HEK293T (cell line): Measurements from ENCODE around the gene AP4S1.

Source experiments
- CTCF ChIA-PET: fragments of 350-600 bp; formaldehyde crosslinking; extraction: SDS; loops from one replicate; lab custom pipeline; 2021; ENCODE audit warnings: antibody characterized with exemption, inconsistent platforms; lab: Yijun Ruan, JAX
- POLR2A ChIA-PET: fragments of 350-600 bp; formaldehyde crosslinking; extraction: SDS; loops from one replicate; lab custom pipeline; 2020; ENCODE audit warnings: antibody characterized with exemption, inconsistent platforms; lab: Yijun Ruan, JAX
- DNase-seq: peaks from one replicate; pipeline ENCODE4 v3.0.0; 2012; ENCODE audit warnings: mixed read lengths; ENCODE audit errors: extremely low spot score
- ARNT ChIP-seq: fragments of 450-650 bp; IDR thresholded peaks from 2 replicates; pipeline ENCODE4 v1.6.1; 2017; ENCODE audit warnings: mild to moderate bottlenecking
- BHLHE40 ChIP-seq: fragments of 450-650 bp; IDR thresholded peaks from 2 replicates; pipeline ENCODE4 v1.6.1; 2016; ENCODE audit warnings: mild to moderate bottlenecking, moderate library complexity, borderline replicate concordance
- CTBP1 ChIP-seq: fragments of 450-650 bp; IDR thresholded peaks from 2 replicates; pipeline ENCODE4 v1.6.1; 2016; ENCODE audit warnings: borderline replicate concordance
- ELF4 ChIP-seq: fragments of 450-650 bp; IDR thresholded peaks from 2 replicates; pipeline ENCODE4 v1.6.1; 2017; ENCODE audit warnings: antibody characterized with exemption
- FOXA1 ChIP-seq: fragments of 450-650 bp; IDR thresholded peaks from 2 replicates; pipeline ENCODE4 v1.6.1; 2016; ENCODE audit warnings: mild to moderate bottlenecking
- FOXK2 ChIP-seq: fragments of 450-650 bp; IDR thresholded peaks from 2 replicates; pipeline ENCODE4 v1.6.1; 2016; ENCODE audit warnings: mild to moderate bottlenecking
- FOXM1 ChIP-seq: fragments of 450-650 bp; IDR thresholded peaks from 2 replicates; pipeline ENCODE4 v1.6.1; 2017; ENCODE audit warnings: mild to moderate bottlenecking, borderline replicate concordance
- HDGF ChIP-seq: fragments of 450-650 bp; IDR thresholded peaks from 2 replicates; pipeline ENCODE4 v1.6.1; 2017; ENCODE audit warnings: antibody characterized with exemption, borderline replicate concordance
- L3MBTL2 ChIP-seq: fragments of 450-650 bp; conservative IDR thresholded peaks from 2 replicates; pipeline ENCODE4 v1.6.1; 2016; ENCODE audit warnings: mild to moderate bottlenecking
- LEF1 ChIP-seq: fragments of 450-650 bp; IDR thresholded peaks from 2 replicates; pipeline ENCODE4 v1.6.1; 2017; ENCODE audit warnings: mild to moderate bottlenecking, borderline replicate concordance
- NFRKB ChIP-seq: fragments of 450-650 bp; IDR thresholded peaks from 2 replicates; pipeline ENCODE4 v1.6.1; 2016; ENCODE audit warnings: mild to moderate bottlenecking, moderate library complexity
- SP1 ChIP-seq: fragments of 450-650 bp; IDR thresholded peaks from 2 replicates; pipeline ENCODE4 v1.6.1; 2017
- SUZ12 ChIP-seq: fragments of 450-650 bp; IDR thresholded peaks from 2 replicates; pipeline ENCODE4 v1.6.1; 2016; ENCODE audit warnings: mild to moderate bottlenecking
- TARDBP ChIP-seq: fragments of 450-650 bp; IDR thresholded peaks from 2 replicates; pipeline ENCODE4 v1.6.1; 2016
- ZNF384 ChIP-seq: fragments of 450-650 bp; IDR thresholded peaks from 2 replicates; pipeline ENCODE4 v1.6.1; 2016
- TF ChIP-seq, protein P1 (sequence below): fragments of 450-650 bp; IDR thresholded peaks from 2 replicates; pipeline ENCODE4 v1.6.1; 2016

AP4S1 gene

DNA sequence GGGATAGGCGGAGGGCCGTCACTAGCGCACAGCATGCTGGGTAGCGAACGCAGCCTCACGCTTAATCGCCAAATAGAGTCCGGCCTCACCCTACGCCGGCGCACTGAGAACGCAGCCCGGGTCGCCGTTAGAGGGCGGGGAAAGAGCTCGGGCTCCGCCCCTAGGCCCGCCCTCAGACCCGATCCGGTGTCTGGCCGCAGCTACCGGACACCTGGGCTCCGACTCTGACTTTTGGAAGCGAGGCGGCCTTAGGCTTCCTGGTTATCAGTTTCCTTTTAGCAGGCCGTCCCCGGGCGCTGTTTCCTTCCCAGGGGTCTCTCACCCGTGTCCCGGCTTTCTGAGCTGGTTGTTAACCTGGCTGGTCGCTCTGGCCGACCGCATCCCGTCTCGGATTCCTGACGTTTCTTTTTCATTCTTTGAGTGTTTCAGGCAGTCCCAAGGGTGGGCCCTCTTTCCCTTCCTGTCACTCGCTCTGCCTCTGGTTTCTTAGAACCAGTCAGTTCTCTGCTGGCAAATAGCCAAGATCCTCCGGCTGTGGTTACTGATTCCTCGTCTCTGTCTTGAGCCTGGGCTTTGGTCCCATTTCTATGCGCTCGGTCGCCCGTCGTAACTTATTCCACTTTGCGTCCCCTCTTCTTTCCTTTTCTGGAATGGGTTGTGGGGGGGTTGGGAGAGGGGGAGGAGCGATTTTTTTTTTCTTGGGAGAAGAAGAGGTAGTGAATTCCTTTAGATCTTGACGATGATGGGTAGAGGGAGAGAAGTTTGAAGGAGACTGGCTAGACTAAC is 1.2 kb downstream of the AP4S1 start:
- CTCF ChIA-PET, result interaction anchor here (0.6 to 0.9 kb wide), 4 partner anchors 31 to 56 kb away, joined by 3 to 4 read pairs (median 4); no protein-coding TSS in a partner anchor
- POLR2A ChIA-PET, result interaction anchor here (0.6 to 2.1 kb wide), 24 partner anchors 8 to 369 kb away, joined by 3 to 11 read pairs (median 4); partner anchors contain the start of gene HECTD1

DNA sequence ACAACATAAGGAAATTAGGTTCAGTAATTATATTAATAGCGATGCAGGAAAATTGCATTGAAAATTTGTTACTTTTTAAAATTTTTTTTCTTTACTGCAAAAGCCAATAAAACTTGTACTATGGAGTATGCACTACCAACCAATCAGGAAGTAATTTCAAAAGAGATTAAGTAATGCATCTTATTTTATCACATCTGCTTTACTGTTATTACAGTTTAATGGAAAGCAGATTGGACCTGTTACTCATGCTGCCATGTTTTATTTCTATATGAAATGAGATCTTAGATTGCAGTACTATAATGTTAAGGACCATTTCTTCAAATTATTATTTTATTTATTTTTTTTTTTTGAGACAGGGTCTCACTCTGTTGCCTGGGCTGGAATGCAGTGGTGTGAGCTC is 2.4 kb downstream of the AP4S1 start:
- TF ChIP-seq LEF1 (no peak), FOXM1 (no peak), L3MBTL2 (no peak), FOXA1 (no peak), CTBP1 (no peak), SUZ12 (no peak), FOXK2 (no peak), SP1 (no peak), HDGF (no peak)
- TF ChIP-seq, protein P1, sequence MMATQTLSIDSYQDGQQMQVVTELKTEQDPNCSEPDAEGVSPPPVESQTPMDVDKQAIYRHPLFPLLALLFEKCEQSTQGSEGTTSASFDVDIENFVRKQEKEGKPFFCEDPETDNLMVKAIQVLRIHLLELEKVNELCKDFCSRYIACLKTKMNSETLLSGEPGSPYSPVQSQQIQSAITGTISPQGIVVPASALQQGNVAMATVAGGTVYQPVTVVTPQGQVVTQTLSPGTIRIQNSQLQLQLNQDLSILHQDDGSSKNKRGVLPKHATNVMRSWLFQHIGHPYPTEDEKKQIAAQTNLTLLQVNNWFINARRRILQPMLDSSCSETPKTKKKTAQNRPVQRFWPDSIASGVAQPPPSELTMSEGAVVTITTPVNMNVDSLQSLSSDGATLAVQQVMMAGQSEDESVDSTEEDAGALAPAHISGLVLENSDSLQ, result no peak
- POLR2A ChIA-PET, result interaction anchor here (1.8 kb wide), 1 partner anchor 180 kb away, joined by 5 read pairs; the partner anchor contains the start of gene HECTD1
- CTCF ChIA-PET, result interaction anchor here (0.6 kb wide), 1 partner anchor 14 kb away, joined by 3 read pairs; no protein-coding TSS in a partner anchor
- DNase-seq, result no peak

More for the DNA sequence above, 1.2 kb downstream of the AP4S1 start:
- no peak for TF ChIP-seq ARNT
- TF ChIP-seq NFRKB, result no peak
- no peak for TF ChIP-seq BHLHE40
- TF ChIP-seq CTBP1, result no peak
- no peak for TF ChIP-seq HDGF
- TF ChIP-seq FOXM1, result no peak
- no peak for TF ChIP-seq SUZ12
- TF ChIP-seq, protein P1, result peak; percentile 74
- TF ChIP-seq SP1, result no peak
- no peak for TF ChIP-seq TARDBP
- peak; percentile 86 for TF ChIP-seq ZNF384
- TF ChIP-seq LEF1, result no peak
- TF ChIP-seq FOXA1, result no peak
- TF ChIP-seq FOXK2, result no peak
- TF ChIP-seq ELF4, result no peak
- DNase-seq, result peak; percentile 90

DNA sequence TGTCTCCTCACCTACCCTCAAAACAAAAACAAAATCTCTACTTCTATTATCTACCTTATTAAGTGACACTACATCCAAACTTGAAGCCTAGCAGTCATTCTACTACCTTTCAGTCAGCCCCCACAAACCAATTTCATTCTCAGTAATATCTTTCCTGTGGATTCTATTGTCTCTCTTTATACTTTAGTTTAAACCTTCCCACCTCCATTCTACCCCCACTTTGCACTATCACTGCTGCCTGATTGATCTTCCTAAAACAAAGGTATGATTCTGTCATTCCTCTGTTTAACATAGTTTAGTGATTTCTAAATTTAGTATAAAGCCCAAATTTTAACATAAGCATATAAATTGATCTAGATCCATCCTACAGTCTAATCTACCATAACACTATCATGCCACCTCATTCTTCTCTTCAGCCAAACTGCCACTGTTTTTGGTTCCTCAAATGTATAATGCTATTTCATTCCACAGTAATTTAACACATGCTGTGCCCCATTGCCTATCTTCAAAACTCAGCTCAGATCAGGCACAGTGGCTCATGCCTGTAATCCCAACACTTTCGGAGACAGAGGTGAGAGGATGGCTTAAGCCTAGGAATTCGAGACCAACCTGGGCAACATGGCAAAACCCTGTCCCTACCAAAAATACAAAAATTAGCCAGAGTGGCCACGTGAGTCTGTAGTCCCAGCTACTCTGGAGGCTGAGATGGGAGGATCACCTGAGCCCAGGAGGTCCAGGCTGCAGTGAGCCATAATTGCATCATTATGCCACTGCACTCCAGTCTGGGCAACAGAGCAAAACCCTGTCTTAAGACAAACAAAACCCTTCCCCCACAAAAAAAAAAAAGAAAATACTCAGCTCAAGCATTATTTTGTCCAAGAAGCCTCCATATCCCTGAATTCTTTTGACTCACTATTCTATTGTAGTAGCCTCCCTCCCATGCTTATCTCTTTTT is 3.8 kb downstream of the AP4S1 start:
- CTCF ChIA-PET, result interaction anchor here (1.0 kb wide), 1 partner anchor 53 kb away, joined by 3 read pairs; no protein-coding TSS in a partner anchor
- POLR2A ChIA-PET, result no interaction called here
- DNase-seq, result no peak
- TF ChIP-seq ZNF384 (no peak), TARDBP (no peak), CTBP1 (no peak), ELF4 (no peak), L3MBTL2 (no peak), BHLHE40 (no peak), LEF1 (no peak), FOXK2 (no peak), HDGF (no peak), ARNT (no peak), FOXM1 (no peak), FOXA1 (no peak), SUZ12 (no peak), NFRKB (no peak), SP1 (no peak)
- TF ChIP-seq, protein P1, result no peak

DNA sequence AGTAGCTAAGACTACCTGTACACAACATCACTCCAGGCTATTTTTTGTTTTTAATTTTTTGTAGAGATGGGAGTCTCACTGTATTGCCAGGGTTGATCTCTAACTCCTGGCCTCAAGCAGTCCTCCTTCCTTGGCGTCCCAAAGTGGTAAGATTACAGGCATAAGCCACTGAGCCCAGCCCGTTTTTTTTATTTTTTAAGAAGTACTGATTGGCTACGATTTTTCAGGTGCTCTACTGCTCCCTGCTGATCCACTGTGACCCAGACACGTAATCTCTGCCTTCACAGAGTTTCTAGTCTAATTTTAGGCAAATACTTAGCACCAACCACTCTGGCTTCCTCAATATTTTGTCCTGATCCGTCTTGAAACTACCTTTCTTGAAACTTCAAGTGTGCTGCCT is 5.0 kb downstream of the AP4S1 start:
- TF ChIP-seq CTBP1 (no peak), ZNF384 (no peak), ELF4 (no peak), LEF1 (no peak), FOXA1 (no peak), ARNT (no peak), FOXK2 (no peak), HDGF (no peak), FOXM1 (no peak), TARDBP (no peak), BHLHE40 (no peak), SUZ12 (no peak), SP1 (no peak), NFRKB (no peak), L3MBTL2 (no peak)
- TF ChIP-seq, protein P1, result no peak
- POLR2A ChIA-PET, result no interaction called here
- no peak for DNase-seq
- CTCF ChIA-PET, result no interaction called here
